GM19395 (cell line): ENCODE results near the gene MSI2.

Experiments
- ATAC-seq: cut with Tn5 transposase; IDR thresholded peaks from one replicate; pipeline ENCODE4 v1.9.1; 2021; ENCODE audit warnings: mild to moderate bottlenecking, moderate library complexity; ENCODE audit not compliant: unreplicated experiment

MSI2 gene

DNA sequence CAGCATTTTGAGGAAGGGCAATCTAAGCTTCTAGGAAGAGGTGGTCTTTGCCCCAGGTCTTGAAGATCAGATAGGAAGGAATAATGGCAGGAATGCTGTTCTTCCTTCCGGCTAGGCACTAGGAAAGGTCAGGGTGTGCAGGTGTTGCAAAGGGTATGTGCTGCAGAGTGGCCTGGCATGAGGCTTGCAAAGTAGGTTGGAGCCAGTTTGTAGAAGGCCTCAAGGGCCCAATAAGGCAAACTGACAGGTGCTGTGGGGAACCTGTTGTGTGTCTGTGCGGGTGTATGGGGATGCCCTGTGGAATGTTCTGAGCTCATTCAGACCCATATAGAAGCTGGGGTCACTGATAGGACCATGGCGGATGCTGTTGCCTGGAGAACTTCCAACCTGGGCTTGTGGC, 12.7 kb downstream of the MSI2 start:
- ATAC-seq = no peak

DNA sequence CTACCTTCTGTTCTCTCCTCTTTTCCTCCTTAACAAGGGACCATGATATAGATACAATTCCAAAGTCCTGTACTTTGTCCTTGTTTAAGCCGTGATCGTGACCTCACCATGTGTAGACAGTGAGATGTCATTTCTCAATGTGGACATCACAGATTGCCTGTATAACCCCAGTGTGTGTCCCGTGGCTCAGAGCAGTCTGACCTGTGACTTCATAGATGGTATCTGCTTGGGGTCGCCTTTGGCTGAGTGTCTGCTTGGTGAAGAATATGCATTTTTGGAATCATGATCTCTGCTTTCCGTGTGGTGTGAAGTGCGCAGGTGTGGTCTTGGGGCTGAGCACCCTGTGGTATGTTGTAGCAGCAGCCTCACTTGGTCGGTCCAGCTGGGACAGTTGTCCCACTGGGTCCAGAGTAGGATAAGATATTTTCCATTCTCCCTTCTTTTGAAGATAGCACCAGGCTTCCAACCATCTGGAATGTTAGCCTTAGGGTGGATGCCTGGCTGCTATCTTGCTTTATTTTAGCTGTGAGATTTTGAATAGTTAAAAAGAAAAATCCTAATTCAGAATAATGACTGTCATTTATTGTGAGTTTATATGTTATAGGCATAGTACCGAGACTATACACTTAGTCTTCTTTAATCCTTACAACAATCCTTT, 13.4 kb downstream of the MSI2 start:
- no peak for ATAC-seq

DNA sequence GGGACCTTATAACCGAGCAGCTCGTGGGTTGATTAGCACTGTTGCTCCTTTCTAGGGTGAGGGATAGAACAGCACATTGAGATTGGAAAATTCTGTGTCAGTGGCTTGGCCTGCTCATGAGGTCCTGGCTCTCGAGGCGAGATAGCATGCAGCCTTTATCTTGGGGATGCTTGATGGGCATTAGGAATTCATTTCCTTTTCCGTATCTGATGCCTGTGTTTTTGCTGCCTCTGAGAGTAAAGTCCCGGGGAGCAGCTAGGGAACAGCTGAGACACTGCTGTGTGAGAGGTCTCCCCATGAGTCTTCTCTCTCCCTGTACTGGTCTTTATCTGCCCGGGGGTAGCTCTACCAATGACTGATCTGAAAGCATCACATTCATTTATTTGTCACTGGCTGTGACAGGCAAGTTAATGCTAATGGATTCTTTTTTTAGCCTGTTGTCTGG, 14.5 kb downstream of the MSI2 start:
- ATAC-seq = no peak

DNA sequence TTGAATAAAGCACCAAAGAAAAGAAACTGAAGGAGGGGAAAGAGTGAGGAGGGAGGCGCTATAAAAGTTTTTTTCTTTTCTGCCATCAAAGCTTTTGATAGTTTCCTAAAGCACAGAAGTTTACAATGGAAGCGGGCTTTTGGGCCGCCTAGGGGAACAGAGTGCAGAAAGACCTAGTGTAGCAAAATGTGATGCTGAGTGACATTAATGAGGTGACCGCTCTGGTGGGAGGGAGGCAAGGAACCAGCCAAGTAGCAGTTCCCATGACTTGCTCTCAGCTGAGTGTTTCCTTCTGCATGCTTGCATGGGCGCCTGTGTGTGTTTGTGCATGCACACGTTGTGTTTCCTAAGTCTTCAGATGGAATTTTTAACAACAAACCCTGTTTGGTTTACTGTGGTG, 15.5 kb downstream of the MSI2 start:
- no peak for ATAC-seq

DNA sequence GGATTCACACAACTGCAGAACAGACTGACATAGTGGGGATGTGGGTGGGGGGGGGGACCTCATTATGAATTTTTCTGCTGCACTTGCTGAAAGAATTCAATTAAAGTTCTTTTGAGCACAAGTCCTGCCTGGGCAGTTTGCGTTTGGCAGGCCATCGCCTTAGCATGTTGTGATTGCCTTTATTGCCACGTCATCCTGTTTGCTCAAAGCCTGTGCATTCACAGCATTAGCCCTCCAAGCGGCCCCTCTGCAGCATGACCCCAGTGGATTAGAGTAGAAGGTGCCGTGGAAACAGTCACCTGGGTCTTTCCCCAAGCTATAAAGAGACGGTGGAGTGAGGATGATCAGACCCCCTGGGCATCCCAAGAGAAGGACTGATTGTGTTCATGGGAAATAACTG, 17.2 kb downstream of the MSI2 start:
- ATAC-seq = no peak

DNA sequence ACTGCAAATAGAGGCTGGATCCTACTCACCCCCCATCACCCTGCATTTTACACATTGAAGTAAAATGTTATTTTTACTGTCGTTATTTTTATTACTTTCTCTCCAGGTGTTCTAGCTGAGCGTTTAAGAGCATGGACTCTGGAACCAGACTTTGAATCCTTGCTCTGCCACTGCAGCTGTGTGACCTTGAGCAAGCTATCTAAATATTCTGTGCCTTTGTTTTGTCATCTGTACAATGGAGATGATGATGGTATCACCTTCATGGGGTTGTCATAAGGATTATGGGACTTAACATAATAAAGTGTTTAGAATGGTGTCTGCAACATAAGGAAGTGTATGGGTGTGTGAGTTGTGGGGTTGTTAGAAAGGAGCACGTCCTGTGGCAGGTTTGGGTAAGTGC, 17.8 kb downstream of the MSI2 start:
- ATAC-seq = no peak

DNA sequence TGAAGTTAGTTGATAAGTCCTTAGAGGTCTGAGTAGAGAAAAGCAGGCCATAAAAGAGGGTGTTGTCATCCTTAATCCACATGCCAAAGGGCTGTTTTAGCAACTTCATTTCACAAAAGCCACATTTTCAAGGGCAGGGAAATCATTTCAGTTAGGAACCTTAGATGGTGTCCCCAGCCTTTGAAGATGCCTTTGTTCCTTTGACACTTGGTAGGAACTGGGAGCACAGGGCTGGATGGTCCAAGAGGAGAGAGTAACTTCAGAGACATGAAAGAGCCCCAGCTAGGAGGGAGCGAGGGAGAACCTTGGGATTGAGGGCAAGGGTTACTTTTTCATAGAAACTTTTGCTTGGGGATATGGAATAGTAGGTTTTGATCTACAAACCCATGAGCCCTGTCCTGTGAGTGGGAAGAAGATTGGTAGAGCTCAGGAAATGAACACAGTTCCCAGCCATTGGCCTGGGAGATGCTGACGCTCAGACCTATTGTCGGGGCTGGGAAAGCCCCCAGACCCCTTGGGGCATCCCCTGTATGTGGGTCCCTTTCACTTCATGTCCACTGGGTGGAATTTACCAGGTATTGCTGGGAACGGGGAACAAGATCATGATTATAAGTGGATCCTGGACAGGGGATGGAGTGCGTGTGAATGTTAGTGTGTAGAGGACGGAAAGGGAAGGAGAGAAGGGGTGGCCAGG, 18.9 kb downstream of the MSI2 start:
- ATAC-seq = no peak

DNA sequence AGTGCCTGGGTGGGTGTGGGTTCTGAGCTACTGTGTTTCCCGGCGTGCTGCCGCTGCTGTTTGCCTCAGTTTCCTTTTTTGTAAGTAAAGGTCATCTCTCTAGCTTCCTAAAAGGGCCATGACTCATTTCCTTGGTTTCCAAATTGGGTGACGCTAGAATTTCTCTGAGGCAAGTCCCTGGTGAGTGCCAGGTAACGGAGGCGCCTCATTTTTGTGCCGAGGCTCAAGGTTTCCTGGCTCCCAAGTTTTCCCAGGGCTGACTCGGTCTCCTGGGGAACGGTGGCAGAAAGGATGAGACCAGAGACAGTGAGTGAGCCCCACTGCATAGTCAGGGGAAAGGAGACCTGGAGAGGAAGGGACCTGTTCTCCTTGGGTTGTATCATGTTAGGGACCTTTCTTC, 20.3 kb downstream of the MSI2 start:
- ATAC-seq = no peak

DNA sequence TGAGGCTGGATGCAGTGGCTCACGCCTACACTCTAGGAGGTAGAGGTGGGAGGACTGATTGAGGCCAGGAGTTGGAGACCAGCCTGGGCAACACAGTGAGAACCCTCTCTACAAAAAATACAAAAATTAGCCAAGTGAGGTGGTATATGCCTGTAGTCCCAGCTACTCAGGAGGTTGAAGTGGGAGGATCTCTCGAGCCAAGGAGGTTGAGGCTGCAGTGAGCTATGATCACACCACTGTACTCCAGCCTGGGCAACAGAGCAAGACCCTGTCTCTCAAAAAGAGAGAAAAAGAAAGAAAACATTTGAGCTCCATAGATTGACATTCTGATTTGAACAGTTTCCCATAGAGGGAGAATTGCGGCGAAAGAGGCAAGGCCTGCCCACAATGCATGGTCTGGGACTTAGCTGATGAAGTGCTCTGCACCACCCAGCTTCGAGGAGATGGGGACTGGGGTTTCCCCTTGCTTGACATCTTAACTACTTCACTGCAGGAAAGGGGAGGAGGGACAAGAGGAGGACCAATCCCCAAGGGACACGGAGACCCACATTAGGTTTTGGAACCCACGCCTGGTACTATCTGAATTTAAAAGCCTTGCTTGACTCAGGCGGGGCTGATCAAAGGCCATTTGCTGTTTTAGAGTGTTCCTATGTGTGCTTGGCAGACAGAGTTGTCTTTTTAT, 21.7 kb downstream of the MSI2 start:
- no peak for ATAC-seq

DNA sequence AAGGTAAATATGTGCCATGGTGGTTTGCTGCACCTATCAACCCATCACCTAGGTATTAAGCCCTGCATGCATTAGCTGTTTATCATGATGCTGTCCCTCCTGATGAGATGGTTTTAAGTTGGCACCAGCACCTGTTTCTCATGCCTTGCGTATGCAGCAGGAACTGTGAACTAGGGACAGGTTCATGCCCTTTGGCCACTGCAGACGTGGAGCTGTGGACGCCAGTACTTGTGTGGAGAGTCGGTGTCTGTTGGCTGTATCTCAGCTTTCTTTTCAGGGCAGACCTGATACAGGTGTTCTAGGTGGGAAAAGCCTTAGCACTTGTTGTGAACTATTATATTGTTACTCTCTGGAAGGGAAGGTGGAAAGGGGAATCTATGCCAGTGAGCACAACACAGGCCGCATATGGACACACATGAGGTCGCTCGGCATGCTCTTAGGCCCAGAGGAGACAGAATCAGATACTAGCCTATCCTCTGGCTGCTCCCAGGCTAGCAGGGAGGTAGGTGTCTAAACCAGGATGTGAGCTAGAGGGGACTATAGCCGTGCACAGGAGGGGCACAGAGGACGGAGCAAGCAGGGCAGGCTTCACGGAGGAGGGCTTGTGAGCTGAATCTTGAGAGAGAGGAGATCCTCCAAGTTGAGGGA, 22.5 kb downstream of the MSI2 start:
- no peak for ATAC-seq

DNA sequence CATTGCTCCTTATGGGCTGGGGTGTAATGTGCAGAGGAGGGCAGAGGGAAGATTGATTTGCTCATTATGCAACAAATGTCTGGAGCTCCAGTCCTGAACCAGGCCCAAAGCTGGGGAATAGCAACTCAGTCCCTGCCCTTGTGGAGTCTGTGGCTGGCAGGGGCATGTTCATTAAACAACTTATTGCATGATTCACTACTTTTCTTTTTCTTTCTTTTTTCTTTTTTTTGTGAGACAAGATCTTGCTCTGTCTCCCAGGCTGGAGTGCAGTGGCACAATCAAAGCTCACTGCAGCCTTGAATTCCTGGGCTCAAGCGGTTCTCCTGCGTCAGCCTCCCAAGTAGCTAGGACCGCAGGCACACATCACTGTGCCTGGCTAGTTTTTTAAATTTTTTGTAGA, 23.1 kb downstream of the MSI2 start:
- no peak for ATAC-seq

DNA sequence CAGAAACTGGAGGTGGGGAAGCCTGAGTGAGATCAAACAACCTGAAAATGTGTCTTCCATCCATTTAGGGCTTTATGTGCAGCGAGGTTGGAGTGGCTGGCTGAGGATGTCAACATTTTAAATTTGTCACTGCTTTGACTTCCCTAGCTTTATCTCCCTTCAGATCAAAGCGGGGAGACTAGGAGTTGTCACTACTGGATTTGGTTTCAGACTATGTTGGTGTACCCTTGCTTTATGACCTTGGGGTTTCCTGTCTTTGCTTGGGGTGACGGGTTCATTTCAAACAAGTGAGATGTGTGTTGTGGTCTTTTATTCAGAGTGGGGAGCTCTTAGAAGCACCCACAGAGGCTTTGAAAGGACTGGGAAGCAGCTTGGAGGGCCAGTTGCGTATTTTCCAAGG, 25.6 kb downstream of the MSI2 start:
- ATAC-seq = no peak

DNA sequence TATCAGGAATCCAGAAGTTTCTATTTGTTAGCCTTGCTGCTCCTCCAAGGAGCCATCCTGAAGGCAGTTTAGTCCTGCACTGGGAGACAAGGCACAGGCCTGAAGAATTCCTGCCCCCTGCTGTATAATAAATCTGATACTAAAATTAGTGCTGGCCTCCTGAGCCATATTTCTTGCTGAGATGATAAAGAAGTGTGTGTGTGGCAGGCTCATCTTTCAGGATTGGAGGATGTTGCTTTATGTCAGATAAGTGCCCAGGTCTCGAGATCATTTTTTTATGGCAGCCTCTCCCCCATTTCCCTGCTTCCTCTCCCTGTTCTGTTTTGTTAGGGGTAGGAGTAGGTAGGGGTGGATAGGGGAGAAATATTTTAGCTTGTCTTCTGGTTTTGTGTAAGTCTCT, 26.0 kb downstream of the MSI2 start:
- no peak for ATAC-seq

DNA sequence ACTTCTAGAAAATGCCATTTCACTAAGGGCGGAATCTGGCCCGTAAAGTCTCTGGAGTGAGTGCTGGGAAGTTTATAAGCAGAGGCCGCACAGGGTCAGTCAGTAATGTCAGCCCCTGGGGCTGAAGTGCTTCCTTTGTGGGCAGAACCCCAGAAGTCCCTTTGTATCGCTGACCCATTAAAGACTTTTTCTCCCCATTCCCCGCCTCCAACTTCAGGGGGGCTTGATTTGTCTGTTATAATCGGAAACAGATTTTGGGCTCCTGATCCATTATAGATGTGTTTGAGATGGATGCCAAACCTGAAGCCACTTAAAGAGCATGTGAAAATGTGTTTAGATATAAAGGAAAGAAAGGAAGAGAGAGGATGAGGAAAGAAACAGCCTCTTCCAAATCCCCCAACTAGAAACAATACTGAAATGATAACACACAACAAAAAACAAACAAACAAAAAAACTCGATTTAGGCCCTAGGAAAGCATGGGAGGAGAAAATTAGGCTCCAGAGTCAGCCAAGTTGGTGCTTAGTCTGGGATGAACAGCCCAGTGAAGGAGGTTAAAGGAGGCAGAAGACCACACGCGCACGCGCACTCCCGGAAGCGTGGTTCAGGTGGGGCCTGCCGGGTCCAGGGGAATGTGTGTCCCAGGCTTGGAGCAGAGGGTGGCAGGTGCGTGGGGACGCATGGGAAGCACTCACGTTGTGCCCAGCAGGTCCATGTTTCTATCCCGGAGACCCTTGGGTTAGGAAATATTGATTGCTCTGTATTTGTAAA, 27.1 kb downstream of the MSI2 start:
- ATAC-seq = no peak

DNA sequence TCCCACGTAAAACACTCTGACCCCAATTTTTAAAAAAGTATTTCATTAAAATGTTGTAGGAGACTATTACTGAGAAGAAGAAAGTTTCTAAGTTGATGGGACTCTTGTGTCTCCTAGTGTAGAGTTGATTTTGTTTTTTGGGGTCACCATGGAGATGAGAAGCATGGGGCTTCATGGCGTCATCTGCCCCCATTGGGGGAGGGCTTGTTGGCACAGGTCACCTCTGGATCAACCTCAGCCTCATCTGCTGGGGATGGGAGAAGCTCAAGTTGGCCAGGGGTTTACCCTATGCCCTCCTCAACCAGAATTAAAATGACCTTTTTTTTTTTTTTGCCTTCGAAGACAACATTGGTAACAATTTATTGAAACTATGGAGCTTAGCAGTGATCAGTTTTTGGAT, 28.3 kb downstream of the MSI2 start:
- no peak for ATAC-seq

DNA sequence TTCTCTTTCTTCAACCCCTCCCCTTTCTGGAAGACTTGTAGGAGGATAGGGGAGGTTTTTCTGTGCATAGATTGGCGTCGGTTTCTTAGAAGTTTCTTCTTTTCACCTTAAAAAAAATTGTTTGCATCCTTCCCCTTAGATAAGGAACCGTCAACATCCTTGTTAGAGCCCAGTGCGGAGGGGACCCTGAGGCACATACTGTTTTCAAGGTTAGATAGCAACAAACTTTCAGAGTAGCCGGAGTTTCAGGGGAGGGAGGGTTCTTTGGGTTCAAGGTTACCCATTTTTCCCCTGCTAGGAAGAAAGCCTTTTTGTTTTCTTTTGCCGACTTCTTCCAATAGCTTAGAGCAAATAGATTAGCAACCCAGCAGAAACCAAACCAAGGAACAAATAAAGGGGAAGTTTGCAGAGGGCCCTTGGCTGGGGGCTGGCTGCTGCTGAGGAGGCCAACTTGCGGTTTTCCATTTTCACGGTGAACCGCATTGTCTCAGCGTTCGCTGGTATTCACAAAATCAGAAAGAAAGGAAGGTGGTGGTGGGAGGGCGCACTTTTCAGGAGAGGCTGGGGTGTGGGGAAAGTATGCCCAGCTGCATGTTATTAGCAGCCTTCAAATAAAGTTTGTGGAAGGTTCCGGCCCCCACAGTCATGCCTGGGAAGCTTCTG, 28.8 kb downstream of the MSI2 start:
- ATAC-seq = no peak

DNA sequence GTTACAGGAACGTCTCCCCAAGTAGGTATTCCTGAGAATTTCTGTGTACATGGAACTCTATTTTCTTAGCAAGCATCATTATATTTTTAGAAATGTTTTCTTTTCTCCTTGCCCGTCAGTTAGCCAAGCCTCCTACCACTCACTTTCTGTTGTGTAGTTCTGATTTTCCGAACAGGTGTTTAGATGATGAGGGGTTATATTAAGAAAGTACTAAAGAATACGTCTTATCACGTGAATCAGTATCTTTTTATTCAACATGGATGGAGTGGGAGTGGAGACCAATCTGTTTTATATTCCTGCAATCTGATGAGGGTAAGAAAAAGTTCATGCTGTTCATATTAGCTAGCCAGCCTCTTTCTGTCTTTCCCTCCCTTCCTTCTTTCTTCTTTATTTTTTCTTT, 29.4 kb downstream of the MSI2 start:
- no peak for ATAC-seq

DNA sequence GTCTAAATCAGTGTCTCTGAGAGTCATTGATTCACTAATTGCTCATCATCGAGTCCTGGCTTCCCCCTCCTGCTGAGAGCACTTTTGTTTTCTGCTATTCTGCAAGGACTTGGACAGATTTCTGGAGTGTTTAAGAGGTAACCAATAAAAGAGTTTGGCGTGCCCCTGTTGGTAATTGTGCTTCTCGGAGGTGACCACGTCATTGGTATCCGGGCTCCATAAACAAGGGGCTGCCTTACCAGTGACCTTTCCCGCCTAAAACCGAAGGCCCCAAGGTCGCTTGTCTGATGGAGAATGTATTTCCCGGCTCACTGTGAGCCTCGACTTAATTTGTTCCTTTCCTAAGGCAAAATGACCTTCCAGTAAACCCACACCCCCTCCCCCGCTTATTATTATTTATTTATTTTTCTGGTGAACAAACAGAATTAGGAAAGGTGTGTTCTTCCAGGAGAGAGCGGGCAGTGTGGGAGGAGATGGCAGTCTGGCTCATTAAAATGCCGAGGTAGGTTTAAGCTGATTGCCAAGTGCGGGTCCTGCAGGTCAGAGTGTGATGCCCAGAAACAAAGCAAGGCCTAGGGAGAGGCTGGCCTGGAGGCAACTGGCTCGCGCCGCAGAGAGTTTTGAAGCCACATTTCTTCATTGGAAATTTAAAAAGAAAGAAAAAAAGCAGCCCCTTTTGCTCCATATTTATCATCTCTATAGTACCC, 30.2 kb downstream of the MSI2 start:
- no peak for ATAC-seq

DNA sequence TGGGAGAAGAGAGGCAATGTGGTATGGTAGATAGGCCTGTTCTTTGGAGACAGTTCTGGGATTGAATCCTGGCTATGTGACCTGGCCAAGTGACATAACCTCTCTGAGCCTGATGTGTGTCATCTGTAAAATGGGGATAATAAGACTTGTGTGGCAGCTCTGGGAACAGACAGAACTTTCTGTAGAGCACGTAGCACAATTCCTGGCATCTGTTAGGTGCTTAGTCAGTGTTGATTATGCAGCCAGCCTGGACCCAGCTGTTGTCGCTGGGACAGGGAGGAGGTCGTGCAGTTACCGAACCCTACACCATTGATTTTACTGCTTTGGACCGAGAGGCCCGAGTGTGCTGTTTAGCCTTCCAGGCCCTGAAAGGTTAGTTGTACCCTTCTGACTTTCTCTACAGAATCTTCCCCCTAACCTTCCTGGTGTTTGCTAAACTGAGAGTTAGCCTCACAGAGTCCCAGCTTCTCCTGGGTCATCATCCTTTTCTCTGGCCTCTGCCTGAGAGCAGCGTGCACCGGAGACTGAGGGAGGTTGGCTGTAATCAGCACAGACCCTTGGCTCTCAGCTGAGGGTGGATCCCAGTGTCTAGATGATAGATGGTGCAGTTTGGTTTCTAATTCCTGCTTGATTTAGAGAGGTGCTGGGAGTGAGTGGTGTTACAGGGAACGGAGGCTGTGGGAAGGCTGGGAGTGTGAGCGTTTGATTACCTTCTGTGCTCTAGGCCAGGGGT, 31.9 kb downstream of the MSI2 start:
- ATAC-seq = no peak
